Measurements from ENCODE around the gene CTR9. TPM values are rescaled to one million over a fixed set of nuclear protein-coding genes. Genes with fewer than 3 reads are reported as not detected.

Gene CTR9
- total RNA-seq (2021) (45.9 and 49.3 TPM in 2 replicates), Bru-seq, nascent RNA (percentile 84 among the genes with signal in this experiment), BruChase-seq, experiment 1, labeled RNA remaining after a 2-hour chase (percentile 90 among the genes with signal in this experiment), BruChase-seq, experiment 2, labeled RNA remaining after a 6-hour chase (percentile 96 among the genes with signal in this experiment)
- long read RNA-seq, full-length matches to known transcripts, result 67 of 85 reads
- long read RNA-seq, partial matches to known transcripts, result 10 of 85 reads
- long read RNA-seq, other reads (novel, unspliced or antisense), result 8 of 85 reads

- Histone ChIP-seq H3K27ac (ENCODE audit: low read depth, low read length, poor library complexity, severe bottlenecking) (peak within 1 kb of the TSS; percentile 95), H3K36me3 (ENCODE audit: insufficient read depth, low read length, poor library complexity, severe bottlenecking) (peaks cover 23% of the 10 kb centered on the region), H3K9me3 (ENCODE audit: low read depth, low read length, poor library complexity, severe bottlenecking) (no peaks in the 10 kb centered on the region), H3K27me3 (replicated peaks; ENCODE audit: insufficient read depth, low read depth, low read length, poor library complexity) (no peaks in the 10 kb centered on the region), H3K4me1 (ENCODE audit: insufficient read depth, low read length, poor library complexity, severe bottlenecking) (no peaks in the 10 kb centered on the region), H3K4me3 (ENCODE audit: low read depth, low read length, poor library complexity, severe bottlenecking) (peak within 1 kb of the TSS; percentile 99)
- no TSS peak for BruUV-seq (replicated peaks)
- POLR2A ChIA-PET (ENCODE audit: low non-redundant PET), result interaction anchor here (0.5 to 0.7 kb wide), 4 partner anchors 58 to 622 kb away, joined by 3 to 16 read pairs (median 6); no protein-coding TSS in a partner anchor
- 0 out of 2 replicates have a peak, but pooled peaks have one; percentile 15 for TF ChIP-seq CTCF (conservative IDR thresholded peaks at IDR 0.05; ENCODE audit: low read depth, low read length)
- no peak for TF ChIP-seq EZH2 (IDR thresholded peaks at IDR 0.05; ENCODE audit: borderline replicate concordance, low read depth, low read length, poor library complexity, severe bottlenecking)
- CTCF ChIA-PET, result interaction anchor here (0.6 kb wide), 2 partner anchors 445 to 891 kb away, joined by 3 read pairs; no protein-coding TSS in a partner anchor
- peak; percentile 95 for DNase-seq (ENCODE audit: low spot score)
- intact Hi-C loops (cut with micrococcal nuclease; ENCODE audit: unreplicated experiment), result no loop called here
Measured at GRCh38 chr11:10750838-10751580, at the start of gene CTR9. CTR9 (plus strand) TSS chr11:10751246; CDS start chr11:10751413, 167 bp downstream.

- H3K4me1 ChIP-seq (ENCODE audit: insufficient read depth, low read length, poor library complexity, severe bottlenecking), result peaks cover 5% of the 10 kb centered on the region
- H3K4me3 ChIP-seq (ENCODE audit: low read depth, low read length, poor library complexity, severe bottlenecking), result no peak overlapping the region
- no peaks in the 10 kb centered on the region for H3K27me3 ChIP-seq (replicated peaks; ENCODE audit: insufficient read depth, low read depth, low read length, poor library complexity)
- ChIA-PET CTCF (no interaction called here), POLR2A (ENCODE audit: low non-redundant PET) (no interaction called here)
- H3K9me3 ChIP-seq (ENCODE audit: low read depth, low read length, poor library complexity, severe bottlenecking), result no peaks in the 10 kb centered on the region
- no peaks in the 10 kb centered on the region for H3K36me3 ChIP-seq (ENCODE audit: insufficient read depth, low read length, poor library complexity, severe bottlenecking)
- intact Hi-C loops (cut with micrococcal nuclease; ENCODE audit: unreplicated experiment), result no loop called here
- H3K27ac ChIP-seq (ENCODE audit: low read depth, low read length, poor library complexity, severe bottlenecking), result no peak overlapping the region
- BruUV-seq (replicated peaks), result no TSS peak
- TF ChIP-seq CTCF (conservative IDR thresholded peaks at IDR 0.05; ENCODE audit: low read depth, low read length) (no peak), EZH2 (IDR thresholded peaks at IDR 0.05; ENCODE audit: borderline replicate concordance, low read depth, low read length, poor library complexity, severe bottlenecking) (no peak)
- no peak for DNase-seq (ENCODE audit: low spot score)
Measured at GRCh38 chr11:10701982-10702381, 49.1 kb upstream of the CTR9 start.

GRCh38 chr11:10708131-10708530, 42.9 kb upstream of the CTR9 start:
- Histone ChIP-seq H3K4me1 (ENCODE audit: insufficient read depth, low read length, poor library complexity, severe bottlenecking) (peaks cover 4% of the 10 kb centered on the region), H3K27me3 (replicated peaks; ENCODE audit: insufficient read depth, low read depth, low read length, poor library complexity) (no peaks in the 10 kb centered on the region), H3K36me3 (ENCODE audit: insufficient read depth, low read length, poor library complexity, severe bottlenecking) (no peaks in the 10 kb centered on the region), H3K9me3 (ENCODE audit: low read depth, low read length, poor library complexity, severe bottlenecking) (no peaks in the 10 kb centered on the region), H3K4me3 (ENCODE audit: low read depth, low read length, poor library complexity, severe bottlenecking) (no peak overlapping the region), H3K27ac (ENCODE audit: low read depth, low read length, poor library complexity, severe bottlenecking) (no peak overlapping the region)
- BruUV-seq (replicated peaks), result no TSS peak
- no peak for TF ChIP-seq EZH2 (IDR thresholded peaks at IDR 0.05; ENCODE audit: borderline replicate concordance, low read depth, low read length, poor library complexity, severe bottlenecking)
- TF ChIP-seq CTCF (conservative IDR thresholded peaks at IDR 0.05; ENCODE audit: low read depth, low read length), result no peak
- intact Hi-C loops (cut with micrococcal nuclease; ENCODE audit: unreplicated experiment), result no loop called here
- ChIA-PET CTCF (no interaction called here), POLR2A (ENCODE audit: low non-redundant PET) (no interaction called here)
- no peak for DNase-seq (ENCODE audit: low spot score)

Measured in A673 (cell line).